Measurements from ENCODE around the gene PTPRH.

- TF ChIP-seq CTCF (IDR thresholded peaks at IDR 0.05; ENCODE audit: insufficient read depth, low read length) (no peak), REST (IDR thresholded peaks at IDR 0.05; ENCODE audit: insufficient replicate concordance, low read depth) (no peak)
Measured at GRCh38 chr19:55246462-55247451, 37.5 kb upstream of the PTPRH start.

Data from HL-60 (cell line).